NCI-H460 (cell line): ENCODE measurements around the gene UBE2Z. TPM values are rescaled to one million over a fixed set of nuclear protein-coding genes. Genes with fewer than 3 reads are reported as not detected.

Experiments
- DNase-seq: peaks from one replicate; pipeline ENCODE4 v3.0.0-alpha.2; 2016; ENCODE audit warnings: low read depth; ENCODE audit errors: extremely low read depth
- small RNA-seq, 2 experiments: library from RNA; depleted of rRNA; stranded (forward); fragments of <200 nt; gene quantifications; one replicate each; pipeline ENCODE3, GENCODE V24; 2014
- total RNA-seq: library from RNA; depleted of rRNA; stranded (reverse); fragments of >200 nt; shearing (Covaris generic); gene quantifications from 2 replicates; pipeline ENCODE4 v1.2.3, GENCODE V29; 2014; rRNA removed

Gene UBE2Z
- total RNA-seq, 1 experiment from 2014 or later = 66.1 TPM

DNA sequence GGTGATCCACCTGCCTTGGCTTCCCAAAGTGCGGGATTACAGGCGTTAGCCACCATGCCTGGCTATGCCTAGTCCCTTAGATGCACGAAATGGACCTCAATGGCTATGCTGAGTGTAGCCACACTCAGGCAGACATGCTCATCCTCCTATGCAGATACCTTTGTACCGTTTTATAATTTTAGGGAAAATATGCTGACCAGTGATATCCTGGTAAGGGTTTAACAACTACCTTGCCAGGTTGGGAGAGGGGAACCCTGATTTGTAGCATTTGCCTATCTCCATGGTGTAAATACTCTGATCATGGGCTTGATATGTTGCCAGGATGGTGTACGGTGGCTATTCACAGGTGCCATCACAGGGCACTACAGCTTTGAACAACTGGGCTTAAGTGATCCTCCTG, 43.4 kb downstream of the UBE2Z start:
- DNase-seq = no peak

GRCh38 chr17:48952904-48953303, 44.7 kb downstream of the UBE2Z start:
- DNase-seq = no peak

- no peak for DNase-seq
These were observed 46.1 kb downstream of the UBE2Z start for GRCh38 chr17:48954300-48954755.

DNA sequence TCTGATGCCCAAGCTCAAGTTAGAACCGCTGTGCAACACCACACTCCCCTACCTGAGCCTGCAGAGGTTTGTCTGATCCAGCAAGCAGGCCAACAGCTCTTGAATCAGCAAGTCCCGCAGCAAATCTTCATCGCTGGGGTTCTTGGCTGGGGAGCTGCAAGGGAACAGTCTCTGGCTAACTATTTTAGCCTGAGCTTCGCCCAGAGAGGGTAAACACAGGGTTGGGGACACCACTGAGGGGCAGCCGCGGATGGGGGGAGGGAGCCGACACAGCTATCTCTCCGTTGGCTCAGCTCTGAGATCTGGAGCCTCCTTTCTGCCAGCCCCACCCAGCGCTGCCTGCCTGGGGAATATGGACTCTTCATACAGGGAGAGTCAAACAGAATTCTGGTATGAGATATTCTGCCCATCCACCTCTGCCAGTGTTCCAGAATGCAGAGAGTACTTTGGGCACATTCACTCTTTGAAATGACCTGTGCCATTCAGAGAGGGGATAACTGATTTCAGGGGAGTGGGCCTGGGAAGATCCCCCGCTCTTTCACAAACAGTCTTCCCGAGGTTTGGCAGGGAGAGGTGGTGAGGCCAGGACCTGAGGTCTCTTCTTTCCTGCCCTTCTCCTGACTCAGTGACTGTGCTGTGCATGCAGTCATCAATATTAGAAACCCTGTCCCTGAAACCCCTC, 52.8 kb downstream of the UBE2Z start:
- DNase-seq = no peak

DNA sequence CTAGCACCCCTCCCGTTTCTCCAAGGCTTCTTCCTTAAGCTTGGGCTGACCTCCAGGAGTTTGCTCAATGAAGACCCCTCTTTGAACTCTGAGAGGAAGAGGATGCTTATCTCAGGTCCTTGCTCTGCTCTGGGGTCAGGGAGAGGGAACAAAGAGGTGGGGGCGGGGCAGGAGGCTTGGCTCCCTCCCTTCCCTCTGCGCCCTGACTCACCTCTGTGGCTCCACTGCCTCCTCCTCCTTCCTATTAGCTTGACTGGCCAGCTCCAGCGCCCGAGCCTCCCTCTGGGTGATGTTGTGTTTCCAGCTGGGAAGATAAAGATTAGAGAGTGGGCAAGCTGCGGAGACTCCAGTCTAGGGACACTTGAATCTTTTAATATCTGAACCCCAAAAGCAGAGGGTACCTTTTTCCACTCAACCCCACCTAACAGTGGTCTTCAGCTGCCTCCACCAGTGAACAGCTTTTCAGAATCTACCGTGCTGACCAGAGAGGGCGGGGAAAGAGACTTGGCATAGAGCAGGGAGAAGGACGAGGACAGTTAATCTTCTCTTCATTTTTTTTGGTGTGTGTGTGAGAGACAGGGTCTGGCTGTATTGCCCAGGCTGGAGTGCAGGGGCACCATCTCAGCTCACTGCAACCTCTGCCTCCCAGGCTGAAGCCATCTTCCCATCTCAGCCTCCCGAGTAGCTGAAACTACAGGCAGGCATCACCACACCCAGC, 53.5 kb downstream of the UBE2Z start:
- no peak for DNase-seq

- DNase-seq = no peak
These were observed 62.0 kb downstream of the UBE2Z start for GRCh38 chr17:48970224-48970623.

DNA sequence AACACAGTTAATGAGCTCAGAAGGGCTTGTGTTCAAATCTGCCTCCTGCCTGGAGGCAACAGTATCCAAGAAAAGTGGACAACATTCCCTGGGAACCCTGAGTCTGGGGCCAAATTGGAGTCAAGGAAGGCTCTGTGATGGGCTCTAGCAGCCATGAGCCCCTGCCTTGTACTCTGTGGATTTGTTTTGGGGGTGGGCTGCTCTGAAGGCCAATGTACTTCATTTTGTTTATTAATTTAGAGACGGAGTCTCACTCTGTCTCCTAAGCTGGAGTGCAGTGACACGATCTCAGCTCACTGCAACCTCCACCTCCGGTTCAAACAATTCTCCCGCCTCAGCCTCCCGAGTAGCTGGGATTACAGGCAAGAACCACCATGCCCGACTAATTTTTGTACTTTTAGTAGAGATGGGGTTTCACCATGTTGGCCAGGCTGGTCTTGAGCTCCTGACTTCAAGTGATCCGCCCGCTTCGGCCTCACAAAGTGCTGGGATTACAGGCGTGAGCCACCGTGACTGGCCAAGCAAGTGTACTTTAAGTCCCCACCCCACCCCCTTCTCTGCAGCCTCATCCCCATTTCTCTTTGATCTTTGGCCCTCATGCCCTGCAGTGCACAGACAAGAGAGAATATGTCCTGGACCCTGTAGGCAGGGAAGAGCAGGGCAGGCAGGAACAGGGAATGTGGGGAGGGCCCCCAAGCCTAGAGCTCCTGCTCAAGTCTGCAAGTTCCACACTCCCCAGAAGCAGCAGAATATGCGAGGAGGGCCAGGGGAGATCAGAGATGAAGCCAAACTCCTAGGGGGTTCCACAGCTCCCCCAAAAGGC, 62.9 kb downstream of the UBE2Z start:
- DNase-seq = no peak

- DNase-seq = no peak
These were observed 64.5 kb downstream of the UBE2Z start for GRCh38 chr17:48972749-48973097.

DNA sequence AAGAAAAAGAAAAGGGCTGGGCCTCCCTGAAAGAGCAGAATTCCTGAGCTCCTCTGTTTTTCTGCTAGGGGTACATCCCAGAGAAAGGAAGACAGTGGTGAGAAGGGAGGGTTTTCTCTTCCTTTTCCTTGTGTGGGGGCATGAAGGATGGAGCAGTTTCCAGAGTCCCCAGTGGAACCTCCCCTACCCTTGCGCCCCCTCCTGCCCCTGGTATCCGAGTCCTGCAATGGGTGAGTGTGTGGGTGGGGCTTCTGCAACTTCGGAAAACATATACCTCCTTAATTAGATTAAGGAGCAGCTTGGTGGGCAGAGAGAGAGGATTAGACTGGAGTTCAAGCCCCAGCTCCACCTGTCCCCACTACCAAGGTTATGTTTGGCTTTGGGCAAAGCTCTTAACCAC, 65.6 kb downstream of the UBE2Z start:
- no peak for DNase-seq

Small RNA genes lying within 50 kb of the gene (small RNA-seq; reads per million reads assigned to genes)
- gene AC068531.1 (0 reads per million in 2 experiments), gene RF00263 (0 reads per million in 2 experiments), gene RF01210 (0.02 to 0.06 reads per million in 2 experiments), gene RNU1-42P (0 to 0.35 reads per million in 2 experiments)

Other genes starting within 250 kb of the UBE2Z start
- gene PRAC1, start 185.9 kb upstream of the UBE2Z start, total RNA-seq = not detected in 2 replicates
- not detected in 2 replicates for gene PRAC2, start 185.2 kb upstream of the UBE2Z start, total RNA-seq
- gene HOXB13, start 179.7 kb upstream of the UBE2Z start, total RNA-seq = 1.9 and 2.0 TPM in 2 replicates
- not detected in 2 replicates for gene TTLL6, start 91.2 kb upstream of the UBE2Z start, total RNA-seq
- gene CALCOCO2, start 77.4 kb upstream of the UBE2Z start, total RNA-seq = 44.0 and 57.8 TPM in 2 replicates
- gene ATP5MC1, start 15.6 kb upstream of the UBE2Z start, total RNA-seq = 119 and 133 TPM in 2 replicates
- 102 and 108 TPM in 2 replicates for gene SNF8, start 36.4 kb downstream of the UBE2Z start, total RNA-seq
- gene GIP, start 60.2 kb downstream of the UBE2Z start, total RNA-seq = not detected in 2 replicates
- gene IGF2BP1, start 89.0 kb downstream of the UBE2Z start, total RNA-seq = 0.09 and 0.15 TPM in 2 replicates
- gene B4GALNT2, start 224.4 kb downstream of the UBE2Z start, total RNA-seq = not detected in 2 replicates